Hepatocyte (in vitro differentiated cells): Measurements from ENCODE around the gene ITPKA. TPM values are rescaled to one million over a fixed set of nuclear protein-coding genes. Genes with fewer than 3 reads are reported as not detected.
A peak's percentile ranks its signal among the peaks of the same experiment; 100 is the strongest.

Source experiments
- DNase-seq: peaks from one replicate; pipeline ENCODE4 v3.0.0-alpha.2; 2016; ENCODE audit warnings: low spot score
- H2AFZ ChIP-seq: fragments of 200-600 bp; sonication (generic); 2 replicates; pipeline ENCODE4 v1.6.0; 2016; ENCODE audit warnings: antibody characterized with exemption, mild to moderate bottlenecking
- H3K27ac ChIP-seq: fragments of 200-600 bp; sonication (generic); 2 replicates; pipeline ENCODE4 v1.5.1; 2016; ENCODE audit warnings: mild to moderate bottlenecking
- H3K27me3 ChIP-seq: fragments of 200-600 bp; sonication (generic); 2 replicates; pipeline ENCODE4 v1.6.1; 2016
- H3K36me3 ChIP-seq: fragments of 200-600 bp; sonication (generic); replicated peaks from 2 replicates; pipeline ENCODE4 v1.5.1; 2016; ENCODE audit warnings: low read depth; ENCODE audit not compliant: insufficient read depth
- H3K4me1 ChIP-seq: fragments of 200-600 bp; sonication (generic); 2 replicates; pipeline ENCODE4 v1.5.1; 2016; ENCODE audit warnings: mild to moderate bottlenecking, moderate library complexity; ENCODE audit not compliant: insufficient read depth
- H3K4me2 ChIP-seq: fragments of 200-600 bp; sonication (generic); 2 replicates; pipeline ENCODE4 v1.6.0; 2016
- H3K4me3 ChIP-seq: fragments of 200-600 bp; sonication (generic); 2 replicates; pipeline ENCODE4 v1.5.1; 2016; ENCODE audit warnings: mild to moderate bottlenecking
- H3K79me2 ChIP-seq: fragments of 200-600 bp; sonication (generic); 2 replicates; pipeline ENCODE4 v1.6.0; 2017; ENCODE audit warnings: mild to moderate bottlenecking
- H3K9me2 ChIP-seq: fragments of 200-600 bp; sonication (generic); replicated peaks from 2 replicates; pipeline ENCODE4 v1.6.0; 2017; ENCODE audit warnings: mild to moderate bottlenecking; ENCODE audit not compliant: insufficient read depth
- H3K9me3 ChIP-seq: fragments of 200-600 bp; sonication (generic); 2 replicates; pipeline ENCODE4 v1.5.1; 2016; ENCODE audit warnings: low read depth, mild to moderate bottlenecking
- H4K20me1 ChIP-seq: fragments of 200-600 bp; sonication (generic); 2 replicates; pipeline ENCODE4 v1.6.0; 2016; ENCODE audit warnings: mild to moderate bottlenecking; ENCODE audit not compliant: insufficient read depth, poor library complexity, severe bottlenecking
- CTCF ChIP-seq: fragments of 200-600 bp; sonication (generic); IDR thresholded peaks from 2 replicates; pipeline ENCODE4 v1.5.1; 2016; ENCODE audit warnings: antibody characterized with exemption, mild to moderate bottlenecking; ENCODE audit not compliant: poor library complexity
- EZH2 ChIP-seq: fragments of 200-600 bp; sonication (generic); IDR thresholded peaks from 2 replicates; pipeline ENCODE4 v1.6.1; 2016; ENCODE audit warnings: antibody characterized with exemption, mild to moderate bottlenecking, borderline replicate concordance
- EZH2phosphoT487 ChIP-seq: fragments of 200-600 bp; sonication (generic); IDR thresholded peaks from one replicate; pipeline ENCODE4 v1.6.1; 2018; ENCODE audit warnings: antibody characterized with exemption, mild to moderate bottlenecking, low read depth, moderate library complexity; ENCODE audit not compliant: unreplicated experiment, severe bottlenecking
- WGBS: methylation state at CpG from one replicate; pipeline ENCODE4 v1.1.6; 2016; ENCODE audit warnings: low lambda C conversion rate; ENCODE audit errors: missing lambda C conversion rate; 5-methylcytosine and 5-hydroxymethylcytosine counted together
- polyA plus RNA-seq: library from polyadenylated mRNA; unstranded; fragments of >200 nt; fragmentation: Nextera tagmentation; extraction: Ambion mirVana; gene quantifications from 2 replicates; pipeline ENCODE4 v1.2.1, GENCODE V29; 2016
- total RNA-seq: library from RNA; depleted of rRNA; stranded (reverse); fragments of >200 nt; gene quantifications from 2 replicates; pipeline ENCODE4 v1.2.3, GENCODE V29; 2014

The ITPKA gene
- total and polyA plus RNA-seq, 2 experiments from 2014 or later: 20.5 to 33.3 TPM

- Histone ChIP-seq H4K20me1 (no peaks in the 10 kb centered on the region), H3K27ac (peak overlapping the region; percentile 35), H3K9me2 (no peaks in the 10 kb centered on the region), H2AFZ (no peak overlapping the region), H3K4me2 (no peak overlapping the region), H3K4me3 (no peak overlapping the region), H3K27me3 (no peaks in the 10 kb centered on the region), H3K36me3 (peaks cover 5% of the 10 kb centered on the region), H3K9me3 (no peaks in the 10 kb centered on the region), H3K4me1 (peaks cover 14% of the 10 kb centered on the region), H3K79me2 (no peaks in the 10 kb centered on the region)
- DNase-seq: no peak
- 92% methylated on average over 5 of the region's 5 CpGs for WGBS
- no peak for TF ChIP-seq EZH2
- no peak for TF ChIP-seq CTCF
- no peak for TF ChIP-seq EZH2phosphoT487
Observed at GRCh38 chr15:41476416-41477048, 17.1 kb upstream of the ITPKA start.

GRCh38 chr15:41480396-41481140 is 13.1 kb upstream of the ITPKA start:
- Histone ChIP-seq H3K27ac (no peak overlapping the region), H3K4me3 (no peak overlapping the region), H3K4me2 (no peak overlapping the region), H3K36me3 (peaks cover 5% of the 10 kb centered on the region), H2AFZ (no peak overlapping the region), H4K20me1 (no peaks in the 10 kb centered on the region), H3K27me3 (no peaks in the 10 kb centered on the region), H3K9me3 (no peaks in the 10 kb centered on the region), H3K4me1 (peaks cover 30% of the 10 kb centered on the region), H3K79me2 (no peaks in the 10 kb centered on the region), H3K9me2 (no peaks in the 10 kb centered on the region)
- DNase-seq: no peak
- no peak for TF ChIP-seq EZH2
- TF ChIP-seq EZH2phosphoT487: no peak
- TF ChIP-seq CTCF: no peak
- WGBS: 95% methylated on average over 12 of the region's 12 CpGs

GRCh38 chr15:41482110-41482877 is 11.4 kb upstream of the ITPKA start:
- WGBS: 79% methylated on average over 9 of the region's 9 CpGs
- H3K4me3 ChIP-seq: no peak overlapping the region
- TF ChIP-seq EZH2phosphoT487 (no peak), CTCF (no peak), EZH2 (no peak)

More at GRCh38 chr15:41482110-41482877, 11.4 kb upstream of the ITPKA start:
- no peaks in the 10 kb centered on the region for H3K79me2 ChIP-seq
- no peaks in the 10 kb centered on the region for H3K27me3 ChIP-seq
- peaks cover 5% of the 10 kb centered on the region for H3K36me3 ChIP-seq
- no peaks in the 10 kb centered on the region for H3K9me3 ChIP-seq
- no peaks in the 10 kb centered on the region for H3K9me2 ChIP-seq
- no peak overlapping the region for H2AFZ ChIP-seq
- no peaks in the 10 kb centered on the region for H4K20me1 ChIP-seq
- peaks cover 30% of the 10 kb centered on the region for H3K4me1 ChIP-seq
- H3K4me2 ChIP-seq: peak overlapping the region; percentile 59
- peak overlapping the region; percentile 83 for H3K27ac ChIP-seq
- DNase-seq: no peak
